Esophagus muscularis mucosa (tissue), 3 donors: ENCODE measurements around the gene TMEM92.

ENCODE experiments used
- POLR2A ChIP-seq: fragments of 450-650 bp; IDR thresholded peaks from one replicate; pipeline ENCODE4 v1.6.1; 2017; ENCODE audit warnings: antibody characterized with exemption, moderate library complexity, mild to moderate bottlenecking, low read depth
- POLR2AphosphoS5 ChIP-seq, 2 donors: sonication (generic); formaldehyde crosslinking; IDR thresholded peaks; one replicate each; pipeline ENCODE4 v1.6.1; 2017; ENCODE audit warnings: antibody characterized with exemption in 2 of 2
- TF ChIP-seq, protein P1 (sequence below), 3 experiments: fragments of 200-600 bp in 2 of 3; fragments of 450-650 bp in 1 of 3; sonication (generic) in 2 of 3; IDR thresholded peaks; one replicate each; pipeline ENCODE4 v1.5.1; 2017 to 2019; ENCODE audit warnings: antibody characterized with exemption in 3 of 3, mild to moderate bottlenecking in 2 of 3, moderate library complexity in 1 of 3

DNA sequence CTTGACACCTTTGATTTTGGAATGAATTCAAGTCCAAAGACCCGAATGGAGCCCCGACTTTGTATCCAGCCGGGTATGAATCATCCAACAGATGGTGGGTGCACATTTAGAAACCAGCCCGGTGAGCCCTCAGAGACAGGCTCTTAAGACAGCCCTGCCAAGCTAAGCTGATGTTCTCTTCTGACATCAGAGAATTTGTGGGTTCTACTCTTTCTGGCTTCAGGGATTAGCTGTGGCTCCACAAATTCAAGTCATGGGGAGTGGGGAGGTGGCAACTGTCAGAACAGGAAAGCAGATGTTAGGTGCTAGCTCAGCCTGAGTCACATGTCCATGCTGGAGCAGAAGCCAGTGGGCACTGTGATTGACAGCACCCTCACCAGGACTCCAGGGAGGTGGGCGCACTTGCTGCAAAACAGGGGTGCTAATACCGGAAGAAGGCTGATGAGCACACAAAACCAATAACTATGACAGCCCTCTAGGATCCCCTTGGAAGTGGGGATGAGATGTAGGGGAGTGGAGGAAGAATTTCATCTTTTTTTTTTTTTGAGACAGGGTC lies 40.3 kb downstream of the TMEM92 start:
- TF ChIP-seq POLR2A (no peak), POLR2AphosphoS5 (IDR thresholded peaks at IDR 0.05) (no peak)
- TF ChIP-seq, protein P1, sequence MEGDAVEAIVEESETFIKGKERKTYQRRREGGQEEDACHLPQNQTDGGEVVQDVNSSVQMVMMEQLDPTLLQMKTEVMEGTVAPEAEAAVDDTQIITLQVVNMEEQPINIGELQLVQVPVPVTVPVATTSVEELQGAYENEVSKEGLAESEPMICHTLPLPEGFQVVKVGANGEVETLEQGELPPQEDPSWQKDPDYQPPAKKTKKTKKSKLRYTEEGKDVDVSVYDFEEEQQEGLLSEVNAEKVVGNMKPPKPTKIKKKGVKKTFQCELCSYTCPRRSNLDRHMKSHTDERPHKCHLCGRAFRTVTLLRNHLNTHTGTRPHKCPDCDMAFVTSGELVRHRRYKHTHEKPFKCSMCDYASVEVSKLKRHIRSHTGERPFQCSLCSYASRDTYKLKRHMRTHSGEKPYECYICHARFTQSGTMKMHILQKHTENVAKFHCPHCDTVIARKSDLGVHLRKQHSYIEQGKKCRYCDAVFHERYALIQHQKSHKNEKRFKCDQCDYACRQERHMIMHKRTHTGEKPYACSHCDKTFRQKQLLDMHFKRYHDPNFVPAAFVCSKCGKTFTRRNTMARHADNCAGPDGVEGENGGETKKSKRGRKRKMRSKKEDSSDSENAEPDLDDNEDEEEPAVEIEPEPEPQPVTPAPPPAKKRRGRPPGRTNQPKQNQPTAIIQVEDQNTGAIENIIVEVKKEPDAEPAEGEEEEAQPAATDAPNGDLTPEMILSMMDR (IDR thresholded peaks at IDR 0.05) = no peak
